NCI-H526 (cell line): ENCODE results near the gene PRKCA.
A peak's percentile ranks its signal among the peaks of the same experiment; 100 is the strongest.

Experiments
- DNase-seq, 2 experiments: peaks; one replicate each; lab custom pipeline; 2025; lab: John Stamatoyannopoulos, UW

The PRKCA gene

GRCh38 chr17:66547151-66547865 is 244.9 kb downstream of the PRKCA start:
- no peak for DNase-seq

DNA sequence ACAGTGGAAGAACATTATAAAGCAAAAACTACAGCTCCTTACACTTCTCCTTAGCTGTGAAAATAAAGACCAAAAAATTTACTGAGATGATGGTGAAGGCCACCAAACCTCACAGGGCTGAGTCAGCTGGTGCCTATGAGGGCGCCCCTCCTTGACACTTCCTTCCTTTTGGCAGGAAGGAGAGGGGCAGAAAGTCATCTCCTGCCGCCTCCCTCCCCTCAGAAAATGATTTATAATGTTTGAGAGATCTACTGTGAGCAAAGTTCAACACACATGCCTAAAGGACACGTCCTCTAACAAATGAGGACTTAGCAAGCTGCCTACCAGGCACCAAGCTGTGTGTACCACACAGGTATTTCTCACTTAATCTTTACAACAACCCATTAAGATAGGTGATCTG is 245.7 kb downstream of the PRKCA start:
- DNase-seq: no peak

DNA sequence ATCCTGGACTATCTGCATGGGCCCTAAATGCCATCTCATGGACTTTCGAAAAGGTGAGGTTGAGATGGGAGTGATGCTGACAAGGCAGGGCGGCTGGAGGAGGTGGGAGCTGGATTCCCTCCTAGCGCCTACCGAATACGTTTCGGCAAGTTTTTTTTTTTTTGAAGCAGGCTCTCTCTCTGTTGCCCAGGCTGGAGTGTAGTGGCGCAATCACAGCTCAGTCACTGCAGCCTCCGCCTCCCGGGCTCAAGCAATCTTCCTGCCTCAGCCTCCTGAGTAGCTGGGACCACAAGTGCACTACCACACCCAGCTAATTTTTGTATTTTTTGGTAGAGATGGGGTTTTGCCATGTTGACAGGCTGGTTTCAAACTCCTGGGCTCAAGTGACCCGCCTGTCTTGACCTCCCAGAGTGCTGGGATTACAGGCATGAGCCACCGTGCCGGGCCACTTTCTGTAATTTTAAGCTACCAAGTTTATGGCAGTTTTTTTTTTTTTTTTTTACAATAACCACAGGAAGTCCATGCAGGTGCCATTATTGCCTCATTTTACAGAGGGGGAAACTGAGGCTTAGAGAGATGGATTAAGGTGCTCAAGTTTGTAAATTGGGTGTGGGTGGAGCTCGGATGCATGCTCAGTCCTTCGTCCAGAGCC is 246.4 kb downstream of the PRKCA start:
- DNase-seq: no peak

DNA sequence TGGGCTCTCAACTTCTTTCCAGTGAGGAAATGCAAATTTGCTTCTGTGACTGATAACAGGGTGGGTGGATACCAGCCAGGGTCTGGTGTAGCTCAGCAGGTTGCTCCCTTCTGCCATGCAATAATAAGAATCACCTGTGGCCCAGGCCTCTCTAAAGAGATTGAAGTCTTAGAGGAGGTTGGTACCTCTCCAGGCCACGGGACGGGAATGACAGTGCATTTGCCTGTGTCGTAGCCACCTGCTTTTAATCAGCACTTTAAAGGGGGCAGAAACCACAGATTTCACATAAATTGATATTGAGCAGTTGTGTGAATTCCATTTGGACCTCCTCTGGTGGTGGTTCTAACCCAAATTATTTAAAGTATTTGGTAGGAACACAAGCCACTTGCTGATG is 246.9 kb downstream of the PRKCA start:
- peak; percentile 7 to 62 for DNase-seq

DNA sequence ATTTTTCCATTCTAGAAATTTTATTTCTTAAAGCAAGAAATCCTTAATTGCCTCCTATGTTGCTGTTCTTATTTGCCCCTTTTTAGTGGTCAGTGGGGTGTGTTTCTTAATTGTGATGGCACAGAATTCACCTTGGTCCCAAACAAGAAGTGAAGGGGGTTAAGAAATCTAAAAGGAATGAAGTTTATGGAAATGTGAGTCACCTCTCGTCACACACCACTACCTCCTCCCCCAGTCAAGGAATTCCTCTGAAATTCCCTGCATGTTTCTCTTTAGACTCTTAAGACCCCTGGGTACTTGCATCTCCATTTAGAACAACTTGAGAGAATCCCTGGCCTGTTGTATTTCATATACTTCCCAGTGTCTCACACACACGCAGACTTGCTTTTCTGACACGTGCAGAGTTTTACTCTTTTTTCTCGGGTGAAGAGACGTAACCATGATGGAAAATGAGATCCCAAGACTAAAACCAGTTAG is 247.4 kb downstream of the PRKCA start:
- DNase-seq: no peak

DNA sequence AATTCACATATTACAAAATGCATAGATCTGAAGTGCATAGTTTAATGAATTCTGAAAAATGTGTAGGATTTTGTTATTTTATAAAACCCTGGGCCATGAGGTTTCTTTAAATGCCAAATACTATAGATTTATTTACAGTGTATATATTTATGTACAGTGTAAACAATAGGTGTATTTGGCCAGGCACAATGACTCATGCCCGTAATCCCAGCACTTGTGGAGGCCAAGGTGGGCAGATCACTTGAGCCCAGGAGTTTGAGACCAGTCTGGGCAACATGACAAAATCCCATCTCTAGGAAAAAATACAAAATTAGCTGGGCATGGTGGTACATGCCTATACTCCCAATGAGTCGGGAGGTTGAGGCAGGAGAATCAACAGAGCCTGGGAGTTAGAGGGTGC is 249.4 kb downstream of the PRKCA start:
- DNase-seq: no peak

DNA sequence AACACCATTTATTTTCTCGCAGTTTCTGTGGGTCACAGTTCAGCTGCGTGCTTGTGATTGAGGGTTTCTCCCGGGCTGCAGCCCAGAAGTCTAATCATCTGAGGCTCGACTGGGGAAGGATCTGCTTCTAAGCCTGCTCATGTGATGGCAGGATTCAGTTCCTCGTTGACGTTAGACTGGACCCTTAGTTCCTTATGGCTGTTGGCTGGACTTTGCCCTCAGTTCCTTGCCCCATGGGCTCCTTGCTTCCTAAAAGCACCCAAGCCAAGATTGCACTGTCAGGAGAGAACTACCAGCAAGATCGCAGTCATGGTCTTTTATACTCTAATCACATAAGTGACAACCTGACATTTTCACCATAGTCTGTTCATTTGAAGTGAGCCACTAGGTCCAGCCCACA is 250.0 kb downstream of the PRKCA start:
- no peak for DNase-seq

DNA sequence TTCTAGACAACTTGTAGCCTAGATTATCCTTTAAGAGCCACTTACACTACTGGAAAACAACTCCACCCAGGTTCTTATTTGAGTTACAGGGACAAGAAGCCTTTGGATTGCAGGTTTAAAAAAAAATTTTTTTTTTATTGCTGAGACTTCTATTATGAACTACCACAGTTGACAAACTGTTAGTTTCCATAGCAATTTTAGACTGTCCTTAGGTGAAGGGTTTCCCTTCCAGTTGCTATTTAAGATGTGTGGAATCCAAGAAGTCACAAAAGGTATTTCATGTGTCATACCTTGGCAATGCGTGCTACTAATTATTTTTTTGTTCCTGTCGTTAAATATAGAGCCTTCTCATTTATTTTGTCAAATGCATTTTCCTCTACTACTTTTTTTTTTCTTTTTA is 253.2 kb downstream of the PRKCA start:
- DNase-seq: no peak

- DNase-seq: no peak
Observed at GRCh38 chr17:66557200-66557599, 254.8 kb downstream of the PRKCA start.

DNA sequence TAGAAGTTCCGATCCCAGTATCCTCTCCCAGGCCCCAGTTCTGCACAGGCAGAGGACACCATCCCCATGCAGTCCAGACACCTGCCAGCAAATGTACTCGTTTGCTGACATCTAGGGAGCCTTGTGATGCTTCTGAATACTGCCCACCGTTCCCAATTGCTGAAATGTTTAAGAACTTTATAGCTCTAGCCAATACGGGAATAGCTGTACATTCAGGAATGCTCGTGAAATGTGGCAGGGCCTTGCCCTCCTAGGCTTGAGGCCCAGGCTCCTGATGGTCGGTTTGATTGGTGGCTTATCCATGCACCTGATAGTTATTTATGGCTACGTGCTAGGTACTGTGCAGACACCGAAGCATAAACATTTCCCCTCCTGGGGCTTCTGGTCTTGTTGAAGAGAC is 255.5 kb downstream of the PRKCA start:
- no peak for DNase-seq

DNA sequence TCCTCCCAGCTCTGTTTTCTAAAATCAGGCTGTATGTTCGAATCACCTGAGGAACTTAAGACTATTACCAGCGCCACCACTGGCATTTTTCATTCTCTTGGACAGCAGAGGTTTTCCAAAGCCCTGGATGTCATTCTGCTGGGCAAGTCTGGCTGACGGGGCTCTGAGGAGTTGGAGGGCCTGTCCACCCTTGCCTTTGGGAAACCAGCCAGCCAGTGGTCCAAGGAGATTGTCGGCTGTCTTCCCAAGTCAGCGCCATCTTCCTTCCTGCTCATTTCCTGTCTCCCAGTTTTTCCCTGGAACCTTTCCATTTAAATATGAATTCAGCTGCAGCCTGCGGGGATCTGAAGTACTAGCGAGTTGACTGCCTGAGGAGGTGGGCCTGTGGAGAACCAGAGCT is 258.3 kb downstream of the PRKCA start:
- no peak for DNase-seq

DNA sequence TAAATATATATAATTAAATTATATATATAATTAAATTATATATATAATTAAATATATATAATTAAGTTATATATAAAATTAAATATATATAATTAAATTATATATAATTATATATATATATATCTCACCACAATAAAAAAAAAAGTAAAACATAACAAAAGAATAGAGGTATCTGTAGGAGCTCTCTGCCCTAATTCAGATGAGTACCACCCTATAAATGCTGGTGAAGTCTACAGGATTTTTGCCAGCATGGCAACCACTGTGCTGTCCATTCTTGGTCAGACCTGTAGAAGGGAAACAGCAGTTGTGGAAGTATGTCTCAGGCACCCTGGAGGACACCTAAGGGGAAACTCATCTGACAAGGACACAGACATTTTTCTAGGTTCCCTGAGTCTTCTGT is 259.7 kb downstream of the PRKCA start:
- DNase-seq: no peak

GRCh38 chr17:66564992-66565465 is 262.6 kb downstream of the PRKCA start:
- peak in 1 of 2 experiments; percentile 16 for DNase-seq

GRCh38 chr17:66567234-66568170 is 265.1 kb downstream of the PRKCA start:
- DNase-seq: peak; percentile 40 to 86

GRCh38 chr17:66569572-66569971 is 267.2 kb downstream of the PRKCA start:
- DNase-seq: no peak

- DNase-seq: peak; percentile 86 to 88
Observed at GRCh38 chr17:66570447-66571195, 268.2 kb downstream of the PRKCA start.

DNA sequence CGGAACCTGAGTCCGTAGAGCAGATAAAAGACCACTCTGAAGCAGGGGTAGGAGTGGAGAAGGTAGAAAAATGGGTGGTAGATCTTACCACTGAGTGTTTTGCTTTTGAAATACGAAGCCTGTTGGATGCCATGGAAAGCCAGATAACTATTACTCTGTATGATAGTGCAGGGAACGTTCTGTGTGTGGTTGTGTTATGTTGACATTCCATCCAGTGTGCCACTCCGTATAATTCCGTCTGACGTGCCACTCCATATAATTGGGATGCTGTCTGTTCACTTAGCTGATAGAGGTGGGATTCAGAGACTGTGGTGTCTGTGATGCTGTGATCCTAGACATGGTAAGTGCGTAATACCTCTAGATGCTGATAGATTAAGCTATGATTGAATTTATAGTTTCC is 269.3 kb downstream of the PRKCA start:
- DNase-seq: no peak

DNA sequence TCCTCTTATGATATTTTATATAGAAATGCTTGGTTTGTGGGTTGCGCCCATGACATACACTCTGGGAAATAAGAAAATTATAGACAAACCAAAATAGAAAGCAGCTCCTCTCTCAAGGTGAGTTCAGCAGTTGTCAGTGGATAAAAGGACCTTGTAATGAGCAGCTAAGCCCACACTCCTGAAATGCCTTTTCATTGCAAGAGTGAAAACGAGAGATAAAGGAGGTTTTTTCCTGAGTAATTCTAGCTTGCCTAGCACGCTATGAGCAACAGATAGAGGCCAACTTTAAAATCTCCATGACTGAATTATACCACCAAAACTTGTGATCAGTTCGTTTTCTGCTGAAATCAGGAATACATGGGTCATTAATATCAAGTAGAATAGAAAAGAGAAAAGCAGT is 270.7 kb downstream of the PRKCA start:
- DNase-seq: no peak

GRCh38 chr17:66574123-66574522 is 271.7 kb downstream of the PRKCA start:
- DNase-seq: no peak

- peak in 1 of 2 experiments; percentile 8 for DNase-seq
Observed at GRCh38 chr17:66576473-66576872, 274.1 kb downstream of the PRKCA start.

DNA sequence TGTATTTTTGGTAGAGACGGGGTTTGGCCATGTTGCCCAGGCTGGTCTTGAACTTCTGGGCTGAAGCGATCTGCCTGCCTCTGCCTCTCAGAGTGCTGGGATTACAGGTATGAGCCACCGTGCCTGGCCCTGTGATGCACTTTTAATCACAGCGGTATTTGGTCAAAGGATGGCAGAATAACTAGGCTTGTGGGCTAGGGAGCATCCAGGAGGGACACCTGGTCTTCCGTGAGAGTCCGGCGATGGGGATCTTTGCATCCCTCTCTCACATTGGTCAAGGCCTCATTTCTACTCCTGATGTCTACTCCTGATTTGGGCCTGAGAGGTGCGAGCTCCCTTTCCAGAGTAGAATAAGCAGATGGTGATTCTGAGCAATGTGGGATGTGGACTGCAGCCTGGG is 274.6 kb downstream of the PRKCA start:
- no peak for DNase-seq
